Vagina (tissue), 2 donors: ENCODE measurements around the gene FUT2. TPM values are rescaled to one million over a fixed set of nuclear protein-coding genes. Genes with fewer than 3 reads are reported as not detected.

Source experiments
- DNase-seq, 2 donors: peaks; one replicate each; pipeline ENCODE4 v3.0.0-alpha.2; 2017; ENCODE audit errors: extremely low spot score in 2 of 2
- H3K27ac ChIP-seq: fragments of 200-600 bp; sonication (generic); one replicate; pipeline ENCODE4 v1.5.1; 2019
- H3K27me3 ChIP-seq: fragments of 200-600 bp; sonication (generic); one replicate; pipeline ENCODE4 v1.5.1; 2019
- H3K36me3 ChIP-seq, 2 donors: fragments of 200-600 bp; sonication (generic); one replicate each; pipeline ENCODE4 v1.5.1; 2017 to 2019
- H3K4me1 ChIP-seq: fragments of 200-600 bp; sonication (generic); one replicate; pipeline ENCODE4 v1.5.1; 2019
- H3K4me3 ChIP-seq, 2 donors: fragments of 200-600 bp; sonication (generic); 1 replicate in 1 of 2; 2 replicates in 1 of 2; pipeline ENCODE4 v1.5.1; 2016 to 2019
- H3K9me3 ChIP-seq: fragments of 200-600 bp; sonication (generic); one replicate; pipeline ENCODE4 v1.5.1; 2019
- CTCF ChIP-seq, 3 experiments: fragments of 450-650 bp in 2 of 3; fragments of 200-600 bp in 1 of 3; sonication (generic) in 1 of 3; IDR thresholded peaks; one replicate each; pipeline ENCODE4 v1.5.1; 2017 to 2019; ENCODE audit warnings: antibody characterized with exemption in 3 of 3, mild to moderate bottlenecking in 2 of 3, moderate library complexity in 2 of 3
- POLR2A ChIP-seq, 2 donors: fragments of 450-650 bp; IDR thresholded peaks; one replicate each; pipeline ENCODE4 v1.6.1; 2017; ENCODE audit warnings: antibody characterized with exemption in 2 of 2, mild to moderate bottlenecking in 2 of 2, moderate library complexity in 2 of 2
- POLR2AphosphoS5 ChIP-seq, 2 donors: sonication (generic); formaldehyde crosslinking; IDR thresholded peaks; one replicate each; pipeline ENCODE4 v1.9.0; 2017; ENCODE audit warnings: antibody characterized with exemption in 2 of 2, mild to moderate bottlenecking in 2 of 2, low read depth in 1 of 2; ENCODE audit not compliant: insufficient read depth in 1 of 2
- intact Hi-C: fragments of 100-400 bp; cut with DNase I; formaldehyde crosslinking; loops from one replicate; pipeline ENCODE4 v1.15.1; 2023
- total RNA-seq: library from RNA; depleted of rRNA; stranded (reverse); fragments of >200 nt; gene quantifications from one replicate; pipeline ENCODE4 v1.2.3, GENCODE V29; 2016

The FUT2 gene
- total RNA-seq, 1 donor from 2014 or later, result 6.1 TPM

DNA sequence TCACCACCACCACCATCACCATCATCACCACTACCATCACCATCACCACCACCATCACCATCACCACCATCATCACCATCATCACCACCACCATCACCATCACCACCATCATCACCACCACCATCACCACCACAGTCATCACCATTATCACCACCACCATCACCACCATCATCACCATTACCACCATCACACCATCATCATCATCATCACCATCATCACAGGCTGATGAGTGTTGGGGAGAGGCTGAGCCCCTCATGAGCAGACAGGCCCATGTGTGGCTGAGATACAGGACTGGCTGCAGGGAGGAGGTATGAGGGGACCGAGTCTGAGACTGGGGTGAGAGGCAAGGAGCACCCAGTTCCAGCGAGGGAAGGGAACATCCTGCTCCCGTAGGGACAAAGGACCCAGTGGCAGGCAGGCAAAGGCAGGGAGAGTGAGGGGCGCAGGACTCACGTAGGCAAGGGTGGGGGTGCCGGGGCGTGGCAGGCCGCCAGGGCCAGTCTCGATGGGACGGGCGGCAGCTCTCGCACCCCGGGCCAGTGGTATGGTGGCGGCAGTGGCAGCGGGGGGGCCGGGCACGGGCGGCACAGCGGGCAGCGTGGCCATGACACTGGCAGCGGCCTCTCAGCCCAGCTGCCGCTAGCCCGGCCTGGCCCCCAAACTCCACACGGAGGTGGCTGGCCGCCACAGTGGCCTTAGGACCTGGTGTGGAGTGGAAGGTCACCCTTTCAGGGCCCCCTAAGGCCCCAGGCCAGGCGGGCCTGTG is 25.7 kb upstream of the FUT2 start:
- TF ChIP-seq POLR2A (IDR thresholded peaks at IDR 0.05), result no peak
- no peak for TF ChIP-seq CTCF (IDR thresholded peaks at IDR 0.05)
- no peak for TF ChIP-seq POLR2AphosphoS5 (IDR thresholded peaks at IDR 0.05; ENCODE audit: insufficient read depth in 1 of 2, low read depth in 1 of 2)
- H3K9me3 ChIP-seq, result no peaks in the 10 kb centered on the region
- peaks cover 2% of the 10 kb centered on the region for H3K4me1 ChIP-seq
- intact Hi-C loops, result loop anchor here (10.0 kb wide), 1 partner anchor 65 kb away; no protein-coding TSS in a partner anchor
- H3K27ac ChIP-seq, result no peak overlapping the region
- no peaks in the 10 kb centered on the region for H3K27me3 ChIP-seq
- no peak for DNase-seq
- no peak overlapping the region for H3K4me3 ChIP-seq
- no peaks in the 10 kb centered on the region for H3K36me3 ChIP-seq

DNA sequence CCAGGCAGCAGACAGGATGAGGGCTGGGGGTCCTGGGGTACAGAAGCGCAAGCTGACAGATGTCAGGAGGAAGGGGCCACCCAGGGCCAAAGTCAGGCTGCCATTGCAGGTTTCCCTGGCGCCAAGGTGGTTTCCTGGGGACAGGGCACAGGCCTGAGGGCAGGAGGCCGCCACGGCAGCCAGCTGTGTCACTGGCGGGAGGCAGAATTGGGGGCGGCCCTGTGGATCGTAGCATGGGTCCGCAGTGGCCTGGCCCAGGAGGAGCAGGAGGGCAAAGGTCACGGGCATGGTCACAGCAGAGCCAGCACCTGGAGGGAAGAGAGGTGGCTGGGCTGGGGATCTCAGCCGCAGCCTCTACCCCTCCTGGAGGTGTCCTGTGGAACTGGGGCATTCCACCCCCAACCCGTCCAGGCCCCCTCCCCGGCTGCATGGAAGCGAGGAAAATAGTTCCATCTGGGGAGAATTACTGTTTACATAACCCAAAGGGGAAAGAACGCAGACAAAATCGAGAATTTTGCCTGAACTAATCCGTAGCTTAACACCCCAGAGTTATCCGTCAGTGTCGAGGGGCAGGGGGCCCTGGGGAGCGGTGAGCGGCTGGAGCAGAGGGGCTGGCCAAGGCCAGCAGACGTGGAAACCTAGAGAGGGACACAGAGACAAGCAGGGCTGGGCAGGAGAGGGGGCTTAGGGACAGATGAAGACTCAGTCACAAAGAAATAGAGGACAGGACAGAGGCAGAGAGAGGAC is 24.9 kb upstream of the FUT2 start:
- peaks cover 10% of the 10 kb centered on the region for H3K4me1 ChIP-seq
- DNase-seq, result no peak
- no peaks in the 10 kb centered on the region for H3K9me3 ChIP-seq
- no peak overlapping the region for H3K4me3 ChIP-seq
- no peaks in the 10 kb centered on the region for H3K36me3 ChIP-seq
- no peak overlapping the region for H3K27ac ChIP-seq
- no peaks in the 10 kb centered on the region for H3K27me3 ChIP-seq
- intact Hi-C loops, result loop anchor here (10.0 kb wide), 1 partner anchor 64 kb away; no protein-coding TSS in a partner anchor
- TF ChIP-seq POLR2A (IDR thresholded peaks at IDR 0.05) (no peak), POLR2AphosphoS5 (IDR thresholded peaks at IDR 0.05; ENCODE audit: insufficient read depth in 1 of 2, low read depth in 1 of 2) (no peak), CTCF (IDR thresholded peaks at IDR 0.05) (no peak)

DNA sequence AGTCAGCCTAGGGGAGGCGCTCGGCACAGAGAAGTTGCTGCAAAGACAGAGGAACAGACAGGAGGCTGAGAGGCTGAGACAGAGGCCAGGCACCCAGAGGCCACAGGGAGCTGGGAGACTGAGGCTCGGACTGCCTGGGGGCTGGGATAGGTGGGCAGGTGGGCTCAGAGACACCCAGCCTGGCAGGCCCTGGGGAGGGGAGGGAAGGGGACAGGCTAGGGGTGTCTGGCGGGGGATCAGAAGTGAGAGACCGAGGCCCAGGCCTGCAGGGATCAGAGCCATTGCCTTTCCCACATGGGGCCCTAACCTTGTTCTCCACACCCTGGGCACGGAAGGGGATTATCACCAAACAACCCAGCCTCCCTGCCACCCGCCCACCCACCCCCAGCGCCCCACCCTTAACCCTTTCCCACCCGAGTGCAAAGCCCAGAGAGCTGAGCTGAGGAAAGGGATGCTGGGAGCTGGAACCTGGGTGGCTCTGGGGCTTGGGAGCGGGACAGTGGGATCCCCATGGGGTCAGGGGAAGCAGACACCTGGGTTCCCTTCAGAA is 24.2 kb upstream of the FUT2 start:
- TF ChIP-seq CTCF (IDR thresholded peaks at IDR 0.05), result no peak
- TF ChIP-seq POLR2A (IDR thresholded peaks at IDR 0.05), result no peak
- intact Hi-C loops, result loop anchor here (10.0 kb wide), 1 partner anchor 63 kb away; no protein-coding TSS in a partner anchor
- Histone ChIP-seq H3K27me3 (no peaks in the 10 kb centered on the region), H3K4me3 (no peak overlapping the region), H3K9me3 (no peaks in the 10 kb centered on the region), H3K27ac (no peak overlapping the region), H3K4me1 (peaks cover 10% of the 10 kb centered on the region), H3K36me3 (no peaks in the 10 kb centered on the region)
- no peak for DNase-seq

- DNase-seq, result no peak
- no peak within 1 kb of the TSS for H3K27ac ChIP-seq
- intact Hi-C loops, result loop anchor here (10.0 kb wide), 1 partner anchor 62 kb away; no protein-coding TSS in a partner anchor
- H3K4me1 ChIP-seq, result peaks cover 10% of the 10 kb centered on the region
- no peaks in the 10 kb centered on the region for H3K27me3 ChIP-seq
- no peaks in the 10 kb centered on the region for H3K36me3 ChIP-seq
- no peaks in the 10 kb centered on the region for H3K9me3 ChIP-seq
- TF ChIP-seq POLR2AphosphoS5 (IDR thresholded peaks at IDR 0.05; ENCODE audit: insufficient read depth in 1 of 2, low read depth in 1 of 2), result no peak
- TF ChIP-seq POLR2A (IDR thresholded peaks at IDR 0.05), result no peak
- no peak for TF ChIP-seq CTCF (IDR thresholded peaks at IDR 0.05)
- H3K4me3 ChIP-seq, result no peak within 1 kb of the TSS
Observed at GRCh38 chr19:48672994-48673393, 22.8 kb upstream of the FUT2 start, which contains the start of gene NTN5. Gene NTN5, minus strand, starts transcription at chr19:48673017. Its CDS starts 2,031 bp downstream, at chr19:48670986.
